Left renal pelvis (tissue), 4 donors: ENCODE data around the gene DRAXIN. TPM values are rescaled to one million over a fixed set of nuclear protein-coding genes. Genes with fewer than 3 reads are reported as not detected.
"Not testable (repeated sequence)": the region's sequence is repeated elsewhere in the genome, so short reads cannot be mapped to it uniquely, and the experiment has no call there.

Experiments used
- DNase-seq, 4 donors: peaks; one replicate each; pipeline ENCODE4 v3.0.0-alpha.2; 2013; ENCODE audit warnings: low read depth in 4 of 4, low spot score in 3 of 4
- polyA plus RNA-seq, 4 donors: library from polyadenylated mRNA; unstranded; fragments of 120-200 nt; gene quantifications; one replicate each; pipeline ENCODE4 v1.2.1, GENCODE V29; 2013; ENCODE audit not compliant: insufficient read length in 4 of 4

The DRAXIN gene, protein sequence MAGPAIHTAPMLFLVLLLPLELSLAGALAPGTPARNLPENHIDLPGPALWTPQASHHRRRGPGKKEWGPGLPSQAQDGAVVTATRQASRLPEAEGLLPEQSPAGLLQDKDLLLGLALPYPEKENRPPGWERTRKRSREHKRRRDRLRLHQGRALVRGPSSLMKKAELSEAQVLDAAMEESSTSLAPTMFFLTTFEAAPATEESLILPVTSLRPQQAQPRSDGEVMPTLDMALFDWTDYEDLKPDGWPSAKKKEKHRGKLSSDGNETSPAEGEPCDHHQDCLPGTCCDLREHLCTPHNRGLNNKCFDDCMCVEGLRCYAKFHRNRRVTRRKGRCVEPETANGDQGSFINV
- 1 to 10 TPM in 1 of 4 donors, under 1 TPM in 3; 0.46 to 1.2 (median 0.95) TPM for polyA plus RNA-seq

DNA sequence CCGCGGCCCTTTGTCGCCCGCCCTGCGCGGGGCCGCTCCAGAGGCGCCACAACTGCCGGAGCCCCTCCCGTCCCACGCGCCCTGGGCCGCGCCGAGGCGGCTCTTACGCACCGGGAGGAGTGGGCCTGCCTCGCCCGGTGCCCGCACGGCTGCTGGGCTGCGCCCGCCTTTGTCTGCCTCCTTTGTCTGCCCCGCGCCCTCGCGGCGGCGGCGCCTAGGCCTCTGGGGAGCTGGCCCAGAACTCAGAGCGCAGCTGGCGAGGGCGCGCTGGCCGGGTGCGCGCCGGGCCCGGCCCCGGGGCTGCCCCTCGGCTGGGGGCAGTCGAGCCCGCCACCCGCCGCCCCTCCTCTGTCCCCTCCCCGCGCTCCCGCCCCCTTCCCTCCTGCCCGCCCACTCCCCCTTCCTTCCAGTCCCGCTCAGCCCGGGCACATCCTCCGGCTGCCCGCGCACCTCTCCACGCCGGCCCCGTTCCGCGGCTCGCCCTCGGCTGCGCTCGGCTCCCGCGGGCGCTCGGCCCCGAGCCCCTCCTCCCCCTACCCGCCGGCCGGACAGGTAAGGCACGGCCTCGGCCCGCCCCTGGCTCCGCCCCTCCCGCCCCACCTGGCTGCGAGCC is at the start of gene DRAXIN:
TSS of gene DRAXIN (plus strand) at position 409 of the 613 bp plus-strand sequence. CDS start 14,549 bp downstream, outside the sequence.
- DNase-seq, result no peak

DNA sequence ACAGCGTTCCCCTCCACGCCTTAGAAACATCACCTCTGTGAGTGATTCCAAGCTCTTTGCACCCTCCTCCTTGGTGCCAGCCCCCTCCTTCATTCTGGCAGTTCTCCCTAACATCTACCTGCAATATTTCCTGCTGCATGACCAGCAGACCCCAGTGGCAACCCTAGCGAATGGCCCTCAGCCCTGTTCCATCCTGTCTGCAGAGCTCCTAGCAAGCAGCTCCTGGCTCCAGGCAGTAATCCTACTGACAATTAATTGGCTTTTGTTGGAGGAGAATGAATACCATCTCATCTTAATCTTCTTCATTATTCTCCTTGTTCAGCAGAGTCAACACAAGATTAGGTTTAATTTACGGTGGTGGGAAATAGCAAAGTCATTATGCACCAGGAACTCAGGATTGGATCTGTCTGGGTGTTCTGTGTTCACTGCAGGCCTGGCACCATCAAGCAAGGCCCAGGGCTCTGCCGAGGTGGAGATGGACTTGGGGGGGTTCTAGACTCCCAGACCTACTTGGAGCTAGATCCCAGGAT is 49.7 kb upstream of the DRAXIN start:
- DNase-seq, result no peak

DNA sequence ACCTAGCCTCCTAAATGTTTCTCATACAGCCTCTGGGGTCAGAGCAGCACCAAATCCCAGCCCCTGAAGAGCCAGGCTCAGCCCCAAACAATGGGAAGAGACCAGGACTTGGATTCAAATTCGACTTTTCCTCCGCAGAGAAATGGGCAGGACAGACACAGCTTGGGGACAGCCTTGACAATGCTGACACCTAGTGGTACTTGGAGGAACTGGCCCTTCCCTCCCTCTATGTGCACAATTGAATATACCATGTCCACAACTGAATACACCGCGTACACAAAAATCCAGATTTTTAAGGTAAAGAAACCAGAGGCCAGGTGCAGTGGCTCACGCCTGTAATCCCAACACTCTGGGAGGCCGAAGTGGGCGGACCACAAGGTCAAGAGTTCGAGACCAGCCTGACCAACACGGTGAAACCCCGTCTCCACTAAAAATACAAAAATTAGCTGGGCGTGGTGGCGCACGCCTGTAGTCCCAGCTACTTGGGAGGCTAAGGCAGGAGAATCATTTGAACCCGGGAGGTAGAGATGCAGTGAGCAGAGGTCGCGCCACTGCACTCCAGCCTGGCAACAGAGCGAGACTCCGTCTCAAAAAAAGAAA is 49.0 kb upstream of the DRAXIN start:
- DNase-seq, result not testable (repeated sequence)

DNA sequence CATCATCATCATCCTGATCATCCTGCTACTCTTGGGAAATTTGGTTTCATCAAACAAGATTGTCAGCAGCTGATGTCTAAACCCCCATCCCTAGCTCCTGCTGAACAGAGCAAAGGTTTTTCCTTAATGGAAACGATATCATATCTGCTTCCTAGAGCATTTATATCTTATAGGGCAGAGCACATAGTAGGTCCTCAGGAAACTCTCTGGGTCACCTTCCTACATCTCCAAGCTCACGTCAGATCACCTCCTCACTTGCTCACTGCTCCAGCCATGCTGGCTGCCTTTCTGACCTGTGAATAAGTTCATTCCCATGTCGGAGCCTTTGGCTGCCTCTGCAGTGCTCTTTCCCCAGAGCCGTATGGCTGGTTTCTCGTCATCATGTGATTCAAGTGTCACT is 47.7 kb upstream of the DRAXIN start:
- DNase-seq, result no peak

DNA sequence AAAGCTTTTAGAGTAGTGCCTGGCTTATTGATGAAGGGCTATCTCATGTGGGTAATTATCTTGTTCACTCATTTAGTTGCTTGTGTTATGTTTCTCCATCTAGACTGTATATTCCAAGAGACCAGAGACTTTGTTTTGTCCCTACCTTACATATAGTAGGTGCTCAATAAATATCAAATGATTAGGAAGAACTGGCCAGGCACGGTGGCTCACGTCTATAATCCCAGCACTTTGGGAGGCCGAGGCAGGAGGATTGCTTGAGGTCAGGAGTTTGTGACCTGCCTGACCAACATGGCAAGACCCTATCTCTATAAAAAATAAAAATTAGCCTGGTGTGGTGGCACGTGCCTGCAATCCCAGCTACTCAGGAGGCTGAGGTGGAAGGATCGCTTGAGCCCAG is 46.2 kb upstream of the DRAXIN start:
- no peak for DNase-seq

DNA sequence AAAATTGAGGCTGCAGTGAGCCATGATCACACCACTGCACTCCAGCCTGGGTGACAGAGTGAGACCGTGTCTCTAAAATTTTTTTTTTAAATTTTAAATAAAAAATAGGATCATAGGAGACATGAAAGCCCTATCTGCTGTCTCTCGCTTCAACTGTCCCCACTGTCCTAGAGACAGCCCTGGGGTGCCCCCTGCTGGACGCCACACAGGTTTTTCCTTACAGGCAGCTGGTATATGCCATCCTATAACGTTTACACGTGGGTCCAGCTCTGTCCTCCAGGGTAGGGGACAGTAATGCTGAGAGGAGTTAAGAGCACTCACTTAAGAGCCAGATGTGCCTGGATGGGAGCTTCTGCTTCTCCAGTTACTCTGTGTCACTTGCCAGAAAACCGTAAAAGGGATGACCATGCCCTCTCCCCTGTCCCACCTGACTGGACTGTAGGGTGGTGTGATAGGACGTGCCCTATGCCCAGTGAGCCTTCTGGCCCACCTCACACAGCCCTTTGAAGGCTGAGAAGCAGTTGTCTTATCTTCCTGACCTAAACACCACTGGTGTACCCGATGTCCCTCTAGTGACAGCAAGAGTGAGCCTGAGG is 45.7 kb upstream of the DRAXIN start:
- peak in 1 of 4 donors; percentile 62 for DNase-seq

DNA sequence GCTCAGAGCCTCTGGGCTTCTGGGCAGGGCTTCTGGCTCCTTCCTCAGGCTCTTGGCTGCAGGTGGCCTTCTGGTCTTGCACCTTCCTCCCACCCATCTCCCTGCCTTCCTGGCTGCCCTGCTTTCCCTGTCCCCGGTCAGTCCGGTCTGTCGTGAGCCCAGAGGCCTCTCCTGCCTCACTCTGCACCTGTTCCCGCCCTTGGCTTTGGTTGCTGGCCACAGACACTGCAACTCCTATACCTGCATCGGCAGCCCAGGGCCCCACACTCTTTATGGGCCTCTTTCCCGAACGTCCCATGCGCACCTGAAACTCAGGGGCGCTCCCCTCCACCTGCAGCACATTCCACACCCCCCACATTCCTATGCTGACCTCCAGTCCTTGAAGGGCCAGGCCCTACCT is 45.2 kb upstream of the DRAXIN start:
- no peak for DNase-seq

DNA sequence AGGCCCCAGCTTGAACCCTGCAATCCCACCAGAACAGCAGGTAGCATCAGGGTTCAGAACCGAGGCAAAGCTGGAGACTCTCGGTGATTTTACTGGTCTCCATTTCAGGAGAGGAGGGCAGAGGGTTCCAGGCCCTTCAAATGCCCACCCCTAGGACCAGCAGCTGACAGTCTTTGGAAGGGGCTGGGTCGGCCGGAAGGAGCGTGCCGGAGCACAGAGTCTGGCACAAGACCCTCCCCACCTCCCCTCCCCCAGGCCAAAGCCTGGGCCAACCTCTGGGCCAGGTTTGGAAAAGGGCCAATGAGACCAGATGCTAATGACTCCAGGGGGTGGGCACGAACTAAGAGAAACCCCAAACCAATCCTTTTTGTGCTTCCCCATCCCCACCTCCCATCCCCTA is 44.2 kb upstream of the DRAXIN start:
- DNase-seq, result no peak

DNA sequence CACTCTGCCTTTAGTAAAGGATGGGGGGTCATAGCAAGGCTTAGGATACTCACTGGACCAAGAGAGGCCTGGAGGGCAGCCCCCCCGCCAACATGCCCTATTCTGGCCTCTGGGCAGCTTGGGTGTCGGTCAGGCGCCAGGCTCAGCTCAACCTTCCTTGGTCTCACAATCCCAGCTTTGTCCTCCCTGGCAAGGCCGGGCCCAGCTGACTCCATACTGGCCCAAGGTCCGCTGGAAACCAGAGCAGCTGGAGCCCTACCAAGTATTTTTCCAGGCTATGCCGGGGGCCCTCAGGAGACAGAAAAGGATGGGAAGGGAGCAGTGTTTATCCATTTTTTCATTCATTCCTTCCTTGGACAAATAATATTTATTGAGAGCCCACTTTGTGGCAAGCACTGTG is 43.5 kb upstream of the DRAXIN start:
- no peak for DNase-seq

DNA sequence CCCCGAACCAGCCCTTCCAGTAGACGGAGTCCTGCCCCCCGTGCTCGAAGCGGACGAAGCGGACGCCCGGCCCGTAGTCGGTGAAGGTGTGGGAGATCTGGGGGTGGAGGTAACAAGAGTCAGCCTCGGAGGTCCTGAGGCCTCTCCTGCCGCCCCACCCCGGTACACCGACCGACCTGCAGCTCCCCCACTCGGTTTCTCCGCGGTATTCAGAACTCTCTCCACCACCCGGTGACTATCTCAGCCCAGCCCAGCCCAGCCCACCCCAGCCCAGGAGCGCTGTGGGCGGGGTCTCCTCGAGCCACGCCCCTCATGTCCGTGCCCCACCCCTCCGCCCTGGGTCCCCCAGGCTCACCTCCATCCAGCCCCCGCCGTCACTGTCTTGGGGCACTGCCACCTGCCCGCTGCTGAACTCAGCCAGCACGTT is 42.8 kb upstream of the DRAXIN start:
- DNase-seq, result no peak

DNA sequence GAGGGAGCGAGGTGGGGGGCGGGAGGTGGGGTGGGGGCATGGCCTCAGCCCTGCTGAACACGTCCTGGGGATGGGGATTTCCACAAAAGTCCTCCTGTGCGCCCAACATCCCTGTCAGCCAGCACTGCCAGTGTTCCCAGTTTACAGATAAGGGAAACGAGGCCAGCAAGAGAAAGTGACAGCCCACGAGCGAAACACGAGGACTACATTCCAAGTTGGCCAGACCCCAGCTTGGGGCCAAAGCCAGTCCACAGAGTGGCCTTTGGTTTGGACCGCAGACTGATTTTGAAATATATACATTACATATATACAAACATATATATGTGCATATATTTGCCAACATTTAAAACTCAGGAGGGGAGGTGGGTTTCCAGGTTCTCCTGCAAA is 42.3 kb upstream of the DRAXIN start:
- no peak for DNase-seq

DNA sequence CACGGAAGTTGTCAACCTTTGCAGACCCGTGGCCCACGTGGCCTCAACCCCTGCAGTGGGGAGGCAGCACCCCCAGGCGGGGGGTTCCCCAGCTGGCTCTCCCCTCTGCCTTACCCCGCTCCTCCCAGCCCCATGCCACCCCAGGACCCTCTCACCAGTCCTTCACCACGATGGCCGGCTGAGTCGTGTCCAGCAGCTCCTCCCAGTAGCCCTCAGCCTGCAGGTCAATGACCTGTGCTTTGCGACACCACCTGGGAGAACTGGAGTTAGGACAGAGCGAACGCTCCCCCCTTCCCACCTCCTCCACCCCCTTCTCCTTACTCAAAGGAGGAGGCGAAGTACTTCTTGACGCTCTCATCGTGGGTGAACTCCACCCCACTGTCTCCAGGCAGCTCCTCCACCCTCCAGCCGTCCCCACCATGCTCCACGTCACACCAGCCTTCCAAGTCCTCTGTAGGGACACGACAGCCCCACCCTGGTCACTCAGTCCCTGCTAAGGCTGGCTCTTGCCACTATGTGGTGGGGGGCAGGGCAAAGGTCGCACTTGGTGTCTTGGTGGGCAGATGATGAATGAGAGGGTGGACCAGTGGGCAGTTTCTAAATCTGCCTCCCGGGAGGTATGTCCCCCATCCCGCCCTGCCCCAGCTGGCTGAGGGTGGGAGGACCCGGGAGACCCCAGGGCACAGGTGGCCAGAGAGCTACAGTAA is 41.7 kb upstream of the DRAXIN start:
- DNase-seq, result no peak

DNA sequence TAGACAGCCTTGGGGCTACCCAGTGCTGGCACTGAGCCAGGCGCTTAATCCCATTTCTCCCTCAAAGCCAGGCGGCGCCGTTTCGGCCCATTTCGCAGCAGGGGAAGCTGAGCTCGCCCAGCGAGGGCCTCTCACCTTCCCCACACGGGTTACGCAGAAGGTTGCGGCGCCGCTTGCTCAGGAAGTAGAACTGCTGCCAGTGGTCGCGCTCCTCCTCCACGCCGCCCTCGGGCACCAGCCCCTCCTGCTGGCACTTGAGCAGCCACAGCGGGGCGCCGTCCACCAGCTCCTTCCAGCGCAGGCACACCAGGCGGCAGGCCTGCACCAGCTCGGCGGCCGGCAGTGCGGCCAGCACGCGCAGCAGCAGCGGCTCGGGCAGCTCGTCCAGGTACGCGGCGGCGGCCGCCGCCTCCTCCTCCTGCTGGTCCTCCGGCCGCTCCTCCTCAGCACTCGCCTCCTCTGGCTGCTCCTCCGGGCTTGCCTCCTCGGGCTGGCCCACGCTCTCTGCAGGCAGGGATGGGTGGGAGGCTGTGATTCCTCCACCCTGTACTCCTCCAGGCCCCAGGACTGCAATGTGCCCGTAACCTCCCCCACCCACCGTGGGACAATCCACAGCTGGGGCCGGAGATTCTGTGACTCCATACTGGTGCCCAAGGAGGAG is 41.0 kb upstream of the DRAXIN start:
- peak in 1 of 4 donors; percentile 39 for DNase-seq

DNA sequence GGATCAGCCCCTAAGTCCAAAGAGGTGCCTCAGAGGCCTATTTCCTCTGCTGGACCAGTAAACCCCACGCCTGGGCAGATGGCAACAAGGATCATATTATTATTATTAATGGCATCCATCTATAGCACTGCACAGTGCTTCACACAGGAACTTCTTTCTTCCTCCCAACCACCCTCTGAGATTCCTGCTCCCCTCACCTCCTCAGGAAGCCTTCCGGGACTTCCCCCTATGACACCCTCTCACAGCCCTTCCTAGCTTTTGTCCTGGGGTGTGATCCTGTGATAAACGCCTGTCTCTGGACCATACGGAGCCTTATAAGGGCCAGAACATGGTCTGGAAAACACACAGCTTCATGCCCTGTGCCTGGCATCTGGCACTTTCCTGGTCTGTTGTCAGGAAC is 40.5 kb upstream of the DRAXIN start:
- no peak for DNase-seq

DNA sequence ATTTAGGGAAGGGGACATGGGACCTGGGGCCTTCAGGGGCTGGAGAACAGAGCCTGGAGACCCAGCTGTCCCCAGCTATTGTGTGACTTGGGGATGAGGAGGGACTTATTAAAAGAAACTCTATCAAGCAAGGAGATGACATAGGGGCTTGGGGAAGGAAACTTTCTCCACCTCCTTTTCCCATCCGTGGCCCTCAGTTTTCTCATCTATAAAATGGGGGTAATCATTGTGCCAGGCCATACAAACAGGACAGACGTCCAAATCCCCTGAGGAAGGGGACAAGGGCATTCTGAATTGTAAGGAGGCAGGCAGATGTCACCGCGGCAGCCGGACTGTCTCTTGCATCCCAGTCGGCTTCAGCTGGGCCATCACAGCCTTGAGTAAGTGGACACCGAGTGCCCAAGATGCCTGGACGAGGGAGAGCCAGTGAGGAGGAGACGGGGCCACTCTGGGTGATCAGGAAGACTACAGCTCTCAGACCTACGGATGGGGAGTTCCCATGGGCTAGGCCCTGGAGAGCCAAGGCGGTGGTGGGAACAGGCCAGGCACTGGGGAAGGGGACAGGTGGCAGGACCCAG is 39.2 kb upstream of the DRAXIN start:
- no peak for DNase-seq

DNA sequence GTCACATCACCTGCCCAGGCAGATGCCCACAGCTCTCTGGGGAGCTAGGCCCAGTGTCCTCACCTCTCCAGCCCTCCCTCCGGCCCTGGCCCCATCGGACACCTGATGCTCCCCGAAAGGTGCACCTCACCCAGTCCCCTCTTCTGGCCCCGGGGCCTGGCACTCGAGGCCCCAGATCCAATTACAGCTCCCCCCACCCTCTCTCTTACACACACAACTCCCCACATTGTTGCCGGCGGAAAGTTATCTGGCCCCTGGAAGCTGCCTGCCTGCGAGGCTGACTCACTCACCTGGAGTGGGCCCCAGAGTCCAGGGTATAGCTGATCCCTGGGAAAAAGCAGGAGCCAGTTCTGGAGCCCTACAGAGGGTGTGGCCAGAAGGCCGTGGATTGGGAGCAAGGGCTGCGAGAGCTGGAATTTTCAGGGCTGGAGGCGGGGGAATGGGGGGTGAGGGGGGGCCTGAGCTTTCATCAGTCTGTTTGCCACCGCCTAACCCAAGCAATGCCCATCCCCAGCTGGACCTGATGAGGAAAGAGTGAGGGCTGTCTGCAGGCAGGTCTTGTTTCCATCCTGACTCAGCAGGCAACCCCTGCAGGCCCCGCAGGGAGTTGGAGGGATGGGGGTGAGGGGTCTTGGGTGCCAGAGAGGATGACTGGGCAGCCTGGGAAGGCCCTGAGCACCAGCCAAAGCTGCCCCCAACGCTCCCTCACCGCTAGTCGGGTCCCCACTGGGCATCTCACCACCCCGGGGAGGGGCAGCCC is 38.2 kb upstream of the DRAXIN start:
- DNase-seq, result no peak

DNA sequence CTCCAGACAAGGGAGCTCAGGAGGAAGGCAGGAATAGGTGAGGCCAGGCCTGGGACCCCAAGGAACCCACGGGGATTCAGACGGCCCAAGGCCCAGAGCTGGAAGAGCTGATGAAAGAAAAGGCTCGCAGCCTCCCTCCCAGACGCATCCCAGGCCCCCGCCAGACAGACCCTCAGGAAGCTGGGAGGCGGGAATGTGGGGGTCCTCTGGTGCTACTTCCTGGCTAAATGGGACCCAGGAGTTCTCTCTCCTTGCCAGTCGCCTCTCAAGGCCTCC is 37.7 kb upstream of the DRAXIN start:
- no peak for DNase-seq

DNA sequence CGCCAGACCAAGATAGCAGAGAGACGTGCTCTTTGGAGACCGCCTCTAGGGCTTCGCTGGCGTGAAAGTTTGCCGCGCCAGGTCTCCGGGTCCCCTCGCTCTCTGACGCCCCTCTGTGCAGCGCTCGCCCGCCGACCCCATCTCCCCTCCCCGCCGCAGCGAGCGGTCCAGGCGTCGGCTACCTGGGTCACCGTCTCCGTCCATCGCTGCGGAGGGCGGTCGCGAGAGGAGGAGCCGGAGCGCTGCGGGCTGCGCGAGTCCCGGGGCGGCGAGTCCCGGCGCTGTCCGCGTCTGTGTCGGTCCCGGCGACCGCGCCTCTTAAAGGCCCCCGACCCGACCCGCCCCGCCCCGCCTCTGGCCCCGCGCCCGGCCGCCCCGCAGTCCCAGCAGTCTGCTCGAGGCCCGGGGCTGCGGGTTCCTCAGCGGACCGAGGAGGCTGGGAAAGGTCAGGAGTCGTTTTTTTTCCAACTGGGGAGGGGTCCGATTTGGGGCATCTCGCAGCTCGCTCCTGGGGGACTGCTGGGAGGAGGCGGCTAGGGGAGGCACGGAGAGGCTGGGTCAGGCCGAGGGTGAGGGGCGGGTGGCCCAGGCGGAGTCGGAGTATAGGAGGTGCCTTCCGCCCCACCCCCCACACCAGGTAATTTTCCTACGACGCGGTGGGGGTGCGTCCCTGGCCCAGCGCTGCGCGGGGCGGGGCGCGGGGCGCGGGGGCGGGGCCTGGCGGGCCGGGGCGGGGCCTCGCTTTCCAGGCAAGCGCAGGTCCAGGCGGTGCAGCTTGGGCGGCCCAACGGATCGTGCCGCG is 37.2 kb upstream of the DRAXIN start, which contains the start of the genes FBXO2 and FBXO44:
TSS of gene FBXO2 (minus strand) at position 293 of the 802 bp plus-strand sequence. CDS start at position 204, 89 bp downstream.
TSS of gene FBXO44 (plus strand) at position 741 of the 802 bp plus-strand sequence. CDS start 959 bp downstream, outside the sequence.
- no peak for DNase-seq
